Smooth muscle cell (in vitro differentiated cells): Measurements from ENCODE around the gene PRKCE. TPM values are rescaled to one million over a fixed set of nuclear protein-coding genes. Genes with fewer than 3 reads are reported as not detected.

ENCODE experiments used
- DNase-seq: peaks from one replicate; lab custom pipeline; 2025; ENCODE audit not compliant: unreplicated experiment; lab: John Stamatoyannopoulos, UW
- H2AFZ ChIP-seq: fragments of 200-600 bp; sonication (generic); 2 replicates; pipeline ENCODE4 v1.6.0; 2016; ENCODE audit warnings: antibody characterized with exemption, low read depth, mild to moderate bottlenecking
- H3F3A ChIP-seq: fragments of 200-600 bp; sonication (generic); 2 replicates; pipeline ENCODE4 v1.6.0; 2017; ENCODE audit warnings: antibody characterized with exemption, low read depth
- H3K27ac ChIP-seq: fragments of 200-600 bp; sonication (generic); 2 replicates; pipeline ENCODE4 v1.5.1; 2016; ENCODE audit warnings: low read depth, mild to moderate bottlenecking
- H3K27me3 ChIP-seq: fragments of 200-600 bp; sonication (generic); 2 replicates; pipeline ENCODE4 v1.6.1; 2016; ENCODE audit warnings: low read depth, mild to moderate bottlenecking
- H3K36me3 ChIP-seq: fragments of 200-600 bp; sonication (generic); 2 replicates; pipeline ENCODE4 v1.5.1; 2016; ENCODE audit warnings: low read depth
- H3K4me1 ChIP-seq: fragments of 200-600 bp; sonication (generic); 2 replicates; pipeline ENCODE4 v1.5.1; 2016; ENCODE audit warnings: low read depth
- H3K4me2 ChIP-seq: fragments of 200-600 bp; sonication (generic); 2 replicates; pipeline ENCODE4 v1.6.0; 2016; ENCODE audit warnings: mild to moderate bottlenecking
- H3K4me3 ChIP-seq: fragments of 200-600 bp; sonication (generic); 2 replicates; pipeline ENCODE4 v1.5.1; 2016; ENCODE audit warnings: mild to moderate bottlenecking
- H3K79me2 ChIP-seq: fragments of 200-600 bp; sonication (generic); 2 replicates; pipeline ENCODE4 v1.6.0; 2016; ENCODE audit warnings: low read depth, mild to moderate bottlenecking
- H3K9ac ChIP-seq: fragments of 200-600 bp; sonication (generic); 2 replicates; pipeline ENCODE4 v1.6.0; 2016; ENCODE audit warnings: low read depth
- H3K9me3 ChIP-seq: fragments of 200-600 bp; sonication (generic); replicated peaks from 2 replicates; pipeline ENCODE4 v1.5.1; 2016; ENCODE audit warnings: low read depth
- H4K20me1 ChIP-seq: fragments of 200-600 bp; sonication (generic); 2 replicates; pipeline ENCODE4 v1.6.0; 2016; ENCODE audit warnings: low read depth
- CTCF ChIP-seq: fragments of 200-600 bp; sonication (generic); IDR thresholded peaks from 2 replicates; pipeline ENCODE4 v1.5.1; 2017; ENCODE audit warnings: borderline replicate concordance, mild to moderate bottlenecking, antibody characterized with exemption; ENCODE audit not compliant: insufficient read depth, poor library complexity, severe bottlenecking
- WGBS: methylation state at CpG from one replicate; pipeline ENCODE4 v1.1.7; 2016; ENCODE audit warnings: low lambda C conversion rate; 5-methylcytosine and 5-hydroxymethylcytosine counted together
- polyA plus RNA-seq: library from polyadenylated mRNA; unstranded; fragments of >200 nt; fragmentation: Nextera tagmentation; extraction: Ambion mirVana; gene quantifications from 2 replicates; pipeline ENCODE4 v1.2.1, GENCODE V29; 2016
- total RNA-seq: library from RNA; depleted of rRNA; stranded (reverse); fragments of >200 nt; gene quantifications from 2 replicates; pipeline ENCODE4 v1.2.3, GENCODE V29; 2014

The PRKCE gene
- total and polyA plus RNA-seq, 2 experiments from 2014 or later: 20.6 to 29.1 TPM

GRCh38 chr2:45773909-45774308 is 122.4 kb downstream of the PRKCE start:
- 96% methylated on average over 9 of the region's 9 CpGs for WGBS
- Histone ChIP-seq H4K20me1 (peaks cover 3% of the 10 kb centered on the region), H3K4me3 (no peak overlapping the region), H3K4me1 (peaks cover 16% of the 10 kb centered on the region), H2AFZ (no peak overlapping the region), H3K79me2 (peaks cover 32% of the 10 kb centered on the region), H3F3A (peaks cover 10% of the 10 kb centered on the region), H3K9ac (no peak overlapping the region), H3K9me3 (no peaks in the 10 kb centered on the region), H3K4me2 (no peak overlapping the region), H3K36me3 (no peaks in the 10 kb centered on the region), H3K27me3 (no peaks in the 10 kb centered on the region), H3K27ac (no peak overlapping the region)
- no peak for TF ChIP-seq CTCF
- DNase-seq: no peak

DNA sequence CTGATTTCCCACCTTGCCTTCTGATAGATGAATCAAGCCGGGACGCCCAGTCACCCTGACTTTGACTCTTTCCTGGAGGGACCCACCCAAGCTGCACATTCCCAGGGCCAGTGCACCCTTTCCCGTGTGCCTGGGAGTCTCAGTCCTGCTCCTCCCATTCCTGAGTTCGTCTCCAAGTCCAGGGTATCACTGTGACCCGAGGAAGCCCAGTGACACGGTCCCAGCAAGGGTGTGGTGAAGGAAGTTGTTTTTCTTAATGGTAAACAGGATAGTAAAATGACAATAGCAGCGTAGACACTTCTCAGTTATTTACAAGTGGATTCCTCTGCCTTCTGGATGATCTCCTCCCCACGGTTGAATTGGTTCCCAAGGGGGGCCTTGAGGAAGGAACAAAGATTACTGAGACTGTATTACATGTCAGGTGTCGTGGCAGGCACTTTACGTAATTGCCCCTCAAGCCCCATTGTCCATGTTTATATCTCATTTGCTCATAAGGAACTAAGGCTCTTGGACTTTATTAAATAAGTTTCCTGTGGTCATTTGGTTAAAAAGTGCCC is 123.3 kb downstream of the PRKCE start:
- no peak for DNase-seq
- no peak overlapping the region for H3K4me3 ChIP-seq
- no peak overlapping the region for H3K9ac ChIP-seq
- H2AFZ ChIP-seq: no peak overlapping the region
- H3K4me2 ChIP-seq: no peak overlapping the region
- no peak for TF ChIP-seq CTCF
- H3K27me3 ChIP-seq: no peaks in the 10 kb centered on the region
- H3K9me3 ChIP-seq: no peaks in the 10 kb centered on the region
- peaks cover 27% of the 10 kb centered on the region for H3K79me2 ChIP-seq
- H3K36me3 ChIP-seq: no peaks in the 10 kb centered on the region
- peaks cover 10% of the 10 kb centered on the region for H3F3A ChIP-seq
- H3K4me1 ChIP-seq: peaks cover 16% of the 10 kb centered on the region
- H4K20me1 ChIP-seq: peaks cover 7% of the 10 kb centered on the region
- H3K27ac ChIP-seq: peak overlapping the region; percentile 89
- 82% methylated on average over 10 of the region's 10 CpGs for WGBS

DNA sequence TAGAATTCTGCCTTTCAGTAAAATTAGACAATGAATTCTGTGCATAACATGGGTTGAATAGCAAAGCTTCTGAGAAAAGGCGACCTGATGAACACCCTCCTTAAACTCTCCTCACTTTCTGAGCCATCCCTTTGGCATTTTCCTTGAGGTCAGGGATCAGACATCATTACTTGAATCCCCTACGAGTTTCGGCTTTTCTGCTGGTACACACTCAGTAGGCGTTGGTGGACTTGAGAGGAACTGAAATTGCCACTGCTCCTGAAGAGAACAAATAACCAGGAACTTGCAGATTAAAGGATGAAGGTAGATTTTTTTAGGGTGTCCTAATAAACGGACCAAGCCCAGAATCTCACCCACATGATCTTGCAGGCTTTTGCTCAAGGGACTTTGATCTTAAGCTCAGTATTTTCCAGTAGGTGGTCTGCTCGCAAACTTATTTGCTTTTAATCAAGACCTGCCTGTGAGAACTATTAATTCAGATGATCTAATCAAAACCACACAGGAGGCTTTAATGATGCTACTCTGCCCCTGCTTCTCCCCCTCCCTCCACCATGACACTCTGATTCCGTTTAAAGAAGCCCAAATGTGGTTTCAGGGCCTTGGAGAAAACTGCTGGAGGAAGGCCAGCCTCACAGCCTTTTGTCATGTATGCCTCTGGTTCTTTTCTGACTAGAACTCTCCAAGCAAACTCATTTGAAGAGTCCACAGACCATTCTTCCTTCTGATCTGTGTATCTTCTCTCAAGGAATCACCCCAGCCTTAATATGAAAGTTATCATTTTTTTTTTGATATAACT is 124.9 kb downstream of the PRKCE start:
- H3K4me3 ChIP-seq: no peak overlapping the region
- H3K27ac ChIP-seq: peak overlapping the region; percentile 89
- H4K20me1 ChIP-seq: peaks cover 21% of the 10 kb centered on the region
- WGBS: 34% methylated on average over 7 of the region's 7 CpGs
- H3K36me3 ChIP-seq: no peaks in the 10 kb centered on the region
- TF ChIP-seq CTCF: no peak
- H3K9me3 ChIP-seq: no peaks in the 10 kb centered on the region
- DNase-seq: no peak
- peaks cover 39% of the 10 kb centered on the region for H3K79me2 ChIP-seq
- H3K27me3 ChIP-seq: no peaks in the 10 kb centered on the region
- peak overlapping the region; percentile 27 for H3K9ac ChIP-seq
- H3K4me2 ChIP-seq: peak overlapping the region; percentile 67
- H3F3A ChIP-seq: peaks cover 10% of the 10 kb centered on the region
- no peak overlapping the region for H2AFZ ChIP-seq
- peaks cover 6% of the 10 kb centered on the region for H3K4me1 ChIP-seq
